ENCODE results near the gene QPCTL. TPM values are rescaled to one million over a fixed set of nuclear protein-coding genes. Genes with fewer than 3 reads are reported as not detected.
A peak's percentile ranks its signal among the peaks of the same experiment; 100 is the strongest.

QPCTL gene
- total and polyA plus RNA-seq, 9 of the 15 experiments (the other 6 are each of a cell fraction or from before 2014, with no cell fraction given): 0.99 to 31.3 (median 12.7) TPM

GRCh38 chr19:45729800-45730290, 37.4 kb downstream of the QPCTL start (continued):
- no peak for TF ChIP-seq ZNF609 (CRISPR knock-in tag; IDR thresholded peaks at IDR 0.05; ENCODE audit: borderline replicate concordance)
- TF ChIP-seq PML (IDR thresholded peaks at IDR 0.05; ENCODE audit: low read length): no peak
- TF ChIP-seq RAD21 (CRISPR knock-in tag; conservative IDR thresholded peaks at IDR 0.05 in 1 of 2, IDR thresholded peaks at IDR 0.05 in 1 of 2): no peak
- no peak for TF ChIP-seq TARDBP (IDR thresholded peaks at IDR 0.05)
- TF ChIP-seq ZNF347 (CRISPR knock-in tag; IDR thresholded peaks at IDR 0.05; ENCODE audit: low read depth): no peak
- TF ChIP-seq NFRKB (IDR thresholded peaks at IDR 0.05; ENCODE audit: low read depth): no peak
- TF ChIP-seq ARID2 (IDR thresholded peaks at IDR 0.05): no peak
- TF ChIP-seq HCFC1 (IDR thresholded peaks at IDR 0.05; ENCODE audit: low read depth, low read length): 0 out of 2 replicates have a peak, but pooled peaks have one; percentile 5
- peak; percentile 93 for TF ChIP-seq RBM25 (IDR thresholded peaks at IDR 0.05; ENCODE audit: low read depth, low read length, severe bottlenecking)
- peak; percentile 65; the same call in 1 of the 2 replicates for TF ChIP-seq HMBOX1 (IDR thresholded peaks at IDR 0.05)
- no peak for TF ChIP-seq MTA1 (IDR thresholded peaks at IDR 0.05; ENCODE audit: borderline replicate concordance)
- TF ChIP-seq SMARCA4 (IDR thresholded peaks at IDR 0.05): no peak
- TF ChIP-seq SAFB2 (IDR thresholded peaks at IDR 0.05; ENCODE audit: borderline replicate concordance, low read depth, low read length, severe bottlenecking): no peak
- no peak for TF ChIP-seq ZNF57 (CRISPR knock-in tag; IDR thresholded peaks at IDR 0.05)
- no peak for TF ChIP-seq HEY1 (CRISPR knock-in tag; IDR thresholded peaks at IDR 0.05; ENCODE audit: borderline replicate concordance)
- TF ChIP-seq MEIS2 (IDR thresholded peaks at IDR 0.05; ENCODE audit: partially characterized antibody): no peak
- TF ChIP-seq BRF1 (IDR thresholded peaks at IDR 0.05; ENCODE audit: borderline replicate concordance, extremely low read depth, insufficient read length): no peak
- no peak for TF ChIP-seq TEAD4 (IDR thresholded peaks at IDR 0.05; ENCODE audit: low read length)
- TF ChIP-seq TEAD4 (CRISPR knock-in tag; IDR thresholded peaks at IDR 0.05; ENCODE audit: borderline replicate concordance): no peak
- TF ChIP-seq MED1 (CRISPR knock-in tag; IDR thresholded peaks at IDR 0.05; ENCODE audit: borderline replicate concordance): no peak
- TF ChIP-seq PHB2 (IDR thresholded peaks at IDR 0.05; ENCODE audit: low read depth): no peak
- TF ChIP-seq SMARCC2 (IDR thresholded peaks at IDR 0.05; ENCODE audit: low read depth): no peak
- TF ChIP-seq CREB3L1 (IDR thresholded peaks at IDR 0.05; ENCODE audit: borderline replicate concordance, low read depth): no peak
- no peak for TF ChIP-seq TCF3 (CRISPR knock-in tag; IDR thresholded peaks at IDR 0.05)

Measured in K562 (cell line).